HG03571 (cell line): ENCODE measurements around the gene RTP3.
"Not testable (repeated sequence)": the region's sequence is repeated elsewhere in the genome, so short reads cannot be mapped to it uniquely, and the experiment has no call there.

Source experiments
- ATAC-seq: cut with Tn5 transposase; IDR thresholded peaks from one replicate; pipeline ENCODE4 v1.9.1; 2021; ENCODE audit not compliant: unreplicated experiment

Gene RTP3

GRCh38 chr3:46544771-46545503 is 47.2 kb downstream of the RTP3 start:
- ATAC-seq: no peak

DNA sequence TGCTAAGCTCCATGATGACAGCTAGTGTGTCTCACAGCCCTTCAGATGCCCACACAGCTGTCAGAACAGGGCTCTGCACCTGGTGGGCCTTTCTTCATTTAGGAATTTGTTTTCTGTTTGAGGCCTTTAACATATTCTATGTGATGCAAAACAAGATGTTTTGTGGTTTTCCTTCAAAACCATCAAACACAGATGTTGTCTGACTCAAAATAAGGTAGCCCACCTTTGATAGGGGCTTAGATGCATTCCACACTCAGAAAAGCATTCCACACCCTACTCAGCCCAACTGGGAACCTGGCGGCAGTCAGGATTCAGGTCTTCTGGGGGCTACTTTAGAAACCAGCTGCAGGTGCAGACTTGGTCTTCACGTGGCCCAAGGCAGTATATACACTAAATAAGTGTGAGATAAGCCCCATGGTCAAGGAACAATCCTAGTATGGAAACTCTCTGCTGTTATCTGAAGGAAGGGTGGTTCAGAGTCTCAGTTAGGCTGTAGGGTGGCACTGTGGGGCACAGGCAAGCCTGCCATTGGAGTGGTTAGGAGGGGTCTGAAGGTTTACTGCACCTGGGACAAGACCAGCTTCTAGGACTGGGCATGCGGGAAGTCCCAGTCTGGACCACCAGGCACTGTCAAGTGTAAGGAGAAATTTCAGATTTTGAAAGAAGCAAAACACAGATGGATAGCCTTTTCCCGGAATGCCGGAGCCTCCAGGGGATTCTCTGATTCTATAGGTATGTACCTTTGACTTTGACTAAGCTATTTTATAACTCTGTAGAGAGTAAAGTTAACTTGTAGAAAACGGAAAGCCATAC is 48.2 kb downstream of the RTP3 start:
- no peak for ATAC-seq

DNA sequence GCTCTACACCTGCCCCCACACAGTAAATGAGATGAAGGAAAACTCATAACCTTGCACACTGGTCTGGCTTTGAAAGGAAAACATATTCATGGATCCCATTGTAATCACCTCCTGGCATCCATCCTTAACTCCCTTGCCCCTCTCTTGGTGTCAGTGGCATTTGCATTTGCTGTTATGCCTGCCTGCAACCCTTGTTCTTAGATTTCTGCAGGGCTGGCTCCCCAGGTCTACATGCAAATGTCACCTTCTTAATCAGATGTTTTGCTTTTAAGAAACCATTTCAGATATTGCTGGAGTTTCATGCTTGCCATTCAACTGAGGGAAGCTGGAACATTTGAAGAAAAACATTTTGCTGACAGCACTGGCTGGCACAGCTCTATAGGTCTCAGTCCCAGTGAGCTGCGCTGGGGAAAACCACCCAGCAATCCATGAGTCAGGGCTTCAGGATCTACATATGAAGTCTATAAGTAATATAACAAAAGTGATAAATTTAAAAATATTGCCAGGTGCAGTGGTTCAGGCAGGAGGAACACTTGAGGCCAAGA is 49.2 kb downstream of the RTP3 start:
- ATAC-seq: no peak

DNA sequence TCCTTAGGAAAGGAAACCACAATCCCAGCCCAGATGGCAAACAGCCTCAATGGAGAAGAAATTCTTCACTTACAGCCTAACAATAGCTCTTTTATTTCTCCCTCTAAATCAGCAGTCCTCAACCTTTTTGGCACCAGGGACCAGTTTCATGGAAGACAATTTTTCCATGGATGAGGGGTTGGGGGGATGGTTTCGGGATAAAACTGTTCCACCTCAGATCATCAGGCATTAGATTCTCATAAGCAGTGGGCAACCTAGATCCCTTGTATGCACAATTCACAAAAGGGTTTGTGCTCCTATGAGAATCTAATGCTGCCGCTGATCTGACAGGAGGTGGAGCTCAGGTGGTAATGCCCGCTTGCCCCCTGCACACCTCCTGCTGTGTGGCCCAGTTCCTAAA is 50.8 kb downstream of the RTP3 start:
- ATAC-seq: not testable (repeated sequence)

DNA sequence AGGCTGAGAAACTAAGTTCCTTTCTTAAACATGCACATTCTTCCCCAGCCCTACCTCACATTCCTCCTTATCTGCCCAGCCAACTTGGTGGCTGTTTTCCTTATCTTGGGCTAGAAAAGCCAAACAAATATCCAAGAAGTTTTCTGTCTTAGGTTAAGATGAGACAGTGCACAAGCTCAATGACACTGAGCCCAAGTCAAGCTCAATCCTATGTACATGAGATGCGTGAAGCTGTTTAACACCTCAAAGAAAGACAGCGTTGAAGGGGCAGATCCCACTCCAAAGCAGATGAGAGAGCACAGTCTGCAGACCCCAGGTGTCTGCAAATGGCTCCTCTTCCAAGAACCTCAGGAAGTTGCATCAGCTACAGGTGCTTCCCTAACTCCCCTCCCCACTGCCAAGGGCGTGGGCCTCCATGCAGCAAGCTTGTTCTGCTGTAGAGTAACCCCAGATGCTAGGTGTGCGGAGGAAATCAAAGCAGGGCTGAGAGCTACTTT is 51.7 kb downstream of the RTP3 start:
- no peak for ATAC-seq

DNA sequence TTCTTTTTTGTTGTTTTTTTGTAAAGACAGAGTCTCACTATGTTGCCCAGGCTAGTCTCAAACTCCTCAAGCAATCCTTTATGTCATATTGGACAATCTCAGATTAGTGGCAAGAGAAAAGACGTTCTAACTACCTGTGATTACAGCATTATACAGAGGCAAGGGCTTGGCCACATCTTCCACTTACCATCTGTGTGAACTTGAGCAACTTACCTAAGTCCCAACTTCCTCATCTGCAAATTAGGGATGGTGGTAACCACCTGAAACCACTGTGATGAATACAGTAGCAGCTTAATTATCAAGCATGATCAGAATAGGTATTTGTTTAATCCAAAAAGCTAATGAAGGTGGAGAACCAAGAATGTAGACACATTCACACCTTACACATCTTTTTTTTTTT is 52.2 kb downstream of the RTP3 start:
- no peak for ATAC-seq
